WERI-Rb-1 (cell line): Measurements from ENCODE around the gene SLC7A8.

Experiments used
- DNase-seq: peaks from one replicate; pipeline ENCODE4 v3.0.0-alpha.2; 2020
- H3K27ac ChIP-seq: fragments of 250-450 bp; sonication (Bioruptor Pico); 2 replicates; pipeline ENCODE4 v1.5.1; 2020; ENCODE audit warnings: mild to moderate bottlenecking, moderate library complexity
- H3K27me3 ChIP-seq: fragments of 250-450 bp; sonication (Bioruptor Pico); 2 replicates; pipeline ENCODE4 v1.5.1; 2021; ENCODE audit warnings: mild to moderate bottlenecking, low read depth, moderate library complexity; ENCODE audit not compliant: insufficient read depth, severe bottlenecking
- H3K36me3 ChIP-seq: fragments of 250-450 bp; sonication (Bioruptor Pico); 2 replicates; pipeline ENCODE4 v1.5.1; 2020; ENCODE audit warnings: mild to moderate bottlenecking, moderate library complexity
- H3K4me3 ChIP-seq: 2 replicates; pipeline ENCODE4 v1.5.1; 2011; ENCODE audit warnings: low read depth, mild to moderate bottlenecking, control low read depth, low read length
- H3K9me3 ChIP-seq: fragments of 250-450 bp; sonication (Bioruptor Pico); 2 replicates; pipeline ENCODE4 v1.5.1; 2021; ENCODE audit warnings: mild to moderate bottlenecking, moderate library complexity; ENCODE audit not compliant: severe bottlenecking
- CTCF ChIP-seq: IDR thresholded peaks from 2 replicates; pipeline ENCODE4 v1.5.1; 2011; ENCODE audit warnings: low read depth, mild to moderate bottlenecking, control low read depth, inconsistent platforms, low read length

SLC7A8 gene

DNA sequence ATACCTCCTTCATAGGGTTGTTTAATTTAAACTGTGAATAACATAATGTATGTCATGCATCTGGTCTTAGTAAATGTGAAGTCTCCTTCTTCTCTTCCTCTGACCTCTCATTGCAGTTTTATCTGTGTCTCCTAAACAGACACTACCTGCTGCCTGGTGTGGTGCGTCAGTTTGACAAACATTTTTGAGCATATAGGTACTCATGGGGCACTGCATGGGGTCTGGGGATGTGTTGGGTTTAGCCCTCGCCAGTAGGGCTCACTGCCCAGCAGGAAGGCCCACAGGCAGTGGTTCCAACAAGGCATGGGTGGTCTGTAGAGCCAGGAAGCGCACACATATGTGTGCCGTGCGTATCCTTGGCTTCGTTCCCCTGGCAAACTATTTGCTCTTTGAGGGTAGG lies 61.4 kb downstream of the SLC7A8 start:
- Histone ChIP-seq H3K27me3 (peaks cover 11% of the 10 kb centered on the region), H3K4me3 (no peak overlapping the region), H3K36me3 (no peaks in the 10 kb centered on the region), H3K9me3 (no peaks in the 10 kb centered on the region), H3K27ac (no peak overlapping the region)
- DNase-seq: no peak
- TF ChIP-seq CTCF: no peak

DNA sequence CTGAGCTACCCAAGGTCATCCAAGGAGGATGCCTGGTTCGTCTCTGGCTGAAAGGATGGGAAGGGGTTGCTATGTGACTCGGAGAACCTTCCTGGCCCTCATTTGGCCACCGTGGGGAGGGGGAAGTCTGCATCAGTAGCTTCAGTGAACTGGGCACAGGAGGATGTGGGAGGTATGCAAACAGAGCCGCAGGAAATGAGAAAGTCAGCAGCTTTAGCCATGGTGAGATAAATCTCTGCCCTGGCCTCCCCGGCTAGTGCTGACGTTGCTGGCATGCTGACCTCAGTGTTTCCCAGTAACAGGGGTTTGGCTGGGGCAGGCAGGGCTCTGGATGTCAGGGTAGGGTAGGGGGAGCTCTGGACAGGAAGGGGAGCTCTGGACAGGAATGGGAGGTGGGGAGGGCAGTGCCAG lies 62.1 kb downstream of the SLC7A8 start:
- no peak overlapping the region for H3K4me3 ChIP-seq
- H3K9me3 ChIP-seq: no peaks in the 10 kb centered on the region
- no peak for DNase-seq
- no peaks in the 10 kb centered on the region for H3K36me3 ChIP-seq
- no peak for TF ChIP-seq CTCF
- H3K27me3 ChIP-seq: peaks cover 10% of the 10 kb centered on the region
- no peak overlapping the region for H3K27ac ChIP-seq

DNA sequence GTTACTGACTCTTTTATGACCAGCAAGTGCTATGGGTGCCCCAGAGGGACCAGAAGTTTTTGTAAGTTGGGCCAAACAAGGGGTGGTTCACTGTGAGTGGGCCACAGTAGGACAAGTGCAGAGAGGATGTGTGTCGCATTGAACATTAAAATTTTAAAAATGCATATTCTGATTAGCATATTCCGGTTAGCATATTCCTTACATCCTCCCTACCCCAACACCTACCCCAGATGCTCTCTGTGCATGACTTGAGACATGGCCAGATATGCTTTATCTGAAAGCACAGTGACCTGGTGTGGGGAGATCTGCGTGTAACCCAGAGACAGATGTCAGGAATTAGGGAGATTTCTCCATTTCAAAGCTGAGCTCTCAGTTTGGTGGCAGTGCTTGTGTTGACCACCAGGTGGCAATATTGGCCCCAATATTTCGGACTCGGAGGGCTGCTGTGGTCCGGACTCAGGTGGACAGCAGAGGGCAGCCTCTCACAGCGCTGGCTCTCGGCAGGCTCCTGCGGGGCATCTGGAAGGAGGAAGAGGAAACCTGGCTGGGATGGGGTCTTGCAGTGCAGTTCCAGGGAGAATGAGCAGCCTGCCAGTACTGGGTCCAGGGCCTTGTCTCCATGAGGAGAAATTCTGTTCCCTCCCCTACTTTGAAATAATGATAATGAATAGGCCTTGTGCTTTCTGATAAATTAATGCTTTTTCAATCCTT lies 62.8 kb downstream of the SLC7A8 start:
- no peak overlapping the region for H3K27ac ChIP-seq
- H3K9me3 ChIP-seq: no peaks in the 10 kb centered on the region
- peak; percentile 98 for TF ChIP-seq CTCF
- H3K4me3 ChIP-seq: no peak overlapping the region
- peak; percentile 90 for DNase-seq
- no peaks in the 10 kb centered on the region for H3K36me3 ChIP-seq
- H3K27me3 ChIP-seq: peaks cover 9% of the 10 kb centered on the region

DNA sequence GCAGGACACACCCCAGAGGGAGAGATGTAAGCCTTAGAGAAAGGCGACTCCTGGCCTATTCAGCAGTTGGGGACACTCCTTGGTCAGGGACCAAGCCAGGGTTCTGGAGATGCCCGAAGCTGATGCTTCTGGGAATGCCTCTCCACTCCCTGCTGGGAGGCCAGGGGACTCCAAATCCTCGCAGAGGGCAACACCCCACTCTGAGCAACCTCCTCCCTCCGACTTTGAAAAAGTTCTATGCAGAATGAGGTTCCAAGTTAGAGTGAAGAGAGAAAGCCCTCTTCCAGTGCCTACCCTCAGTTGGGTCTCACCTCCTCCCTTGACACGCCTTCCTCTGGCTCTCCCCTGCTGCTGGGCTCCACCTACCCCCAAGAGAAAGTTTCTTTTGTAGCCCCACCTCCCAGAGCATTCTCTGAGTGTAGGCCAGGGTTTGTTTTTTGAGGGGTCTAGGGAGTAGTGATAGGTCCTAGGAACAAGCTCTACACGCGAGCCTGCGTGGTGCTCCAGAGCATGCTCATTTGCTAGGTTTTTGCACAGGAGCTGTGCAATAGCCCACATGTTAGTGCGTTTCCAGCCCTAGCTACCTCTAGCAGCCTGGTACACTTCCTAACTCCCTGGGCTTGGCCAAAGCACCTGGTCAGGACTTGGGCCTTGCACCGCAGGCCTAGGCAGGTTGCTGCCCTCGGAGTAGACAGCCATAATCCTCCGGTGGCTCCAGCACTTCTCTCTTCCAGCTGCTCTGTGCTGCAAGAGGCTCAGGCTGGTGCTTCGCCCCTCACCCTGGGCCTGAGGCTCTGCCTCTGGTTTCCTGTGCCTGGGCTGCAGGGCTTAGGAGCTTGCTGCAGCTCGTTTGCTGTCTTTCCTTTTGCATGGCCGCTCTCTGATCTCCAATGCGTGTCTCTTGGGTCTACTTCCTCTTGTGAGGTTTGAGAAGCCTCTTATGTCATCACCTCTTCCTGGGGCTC lies 63.8 kb downstream of the SLC7A8 start:
- no peak for TF ChIP-seq CTCF
- Histone ChIP-seq H3K27ac (no peak overlapping the region), H3K9me3 (no peaks in the 10 kb centered on the region), H3K36me3 (no peaks in the 10 kb centered on the region), H3K27me3 (peaks cover 9% of the 10 kb centered on the region), H3K4me3 (no peak overlapping the region)
- peak; percentile 56 for DNase-seq

DNA sequence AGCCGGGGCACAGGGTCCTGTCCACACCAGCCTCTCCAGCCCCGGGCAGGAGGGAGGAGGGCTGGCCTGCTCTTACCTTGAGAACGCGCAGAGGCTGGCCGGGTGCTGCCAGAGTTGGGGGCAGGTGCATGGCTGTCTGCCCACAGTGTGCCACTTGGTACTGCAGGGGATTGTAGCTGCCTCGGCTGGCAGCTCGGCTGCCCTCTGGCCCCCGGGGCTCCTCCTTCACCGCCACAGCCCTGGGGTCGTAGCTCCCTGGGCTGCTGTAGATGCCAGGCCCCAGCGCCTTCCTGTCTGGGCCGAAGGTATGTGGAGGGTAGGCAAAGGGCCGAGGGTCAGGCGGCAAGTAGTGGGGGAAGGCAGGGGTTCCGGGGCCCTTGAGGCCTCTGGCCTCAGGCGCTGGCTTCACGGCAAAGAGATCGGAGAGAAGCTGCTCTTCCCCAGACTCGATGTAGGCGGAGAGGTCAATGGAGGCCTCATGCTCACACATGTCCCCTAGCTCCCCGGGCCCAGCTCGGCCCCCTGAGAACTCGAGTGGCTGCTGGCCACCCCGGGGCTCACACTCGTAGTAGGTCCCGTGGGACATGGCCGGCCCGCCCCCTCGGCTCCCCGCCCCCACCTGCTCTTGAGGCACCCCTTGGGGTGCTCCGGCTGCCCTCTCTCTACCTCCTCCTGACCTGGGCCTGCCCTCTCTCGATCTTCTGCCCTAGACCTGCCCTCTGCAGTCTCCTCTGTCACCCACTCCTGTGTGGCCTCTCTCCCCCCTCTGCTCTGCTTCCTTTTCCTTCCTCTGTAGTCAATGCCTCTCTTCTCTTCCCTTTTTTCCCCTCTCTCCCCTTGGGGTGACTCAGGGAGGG lies 64.7 kb downstream of the SLC7A8 start, which contains the start of gene CEBPE:
TSS of gene CEBPE (minus strand) at position 750 of the 857 bp plus-strand sequence. CDS start at position 586, 164 bp downstream.
- no peak within 1 kb of the TSS for H3K27ac ChIP-seq
- no peaks in the 10 kb centered on the region for H3K36me3 ChIP-seq
- H3K9me3 ChIP-seq: no peaks in the 10 kb centered on the region
- peaks cover 7% of the 10 kb centered on the region for H3K27me3 ChIP-seq
- H3K4me3 ChIP-seq: no peak within 1 kb of the TSS
- no peak for DNase-seq
- no peak for TF ChIP-seq CTCF
